ENCODE measurements around the gene TNIP2. TPM values are rescaled to one million over a fixed set of nuclear protein-coding genes. Genes with fewer than 3 reads are reported as not detected.

Gene TNIP2
- total and polyA plus RNA-seq, 11 donors: 12.6 to 94.5 (median 23.4) TPM

- TF ChIP-seq POLR2A (IDR thresholded peaks at IDR 0.05): no peak
- no peak for TF ChIP-seq CTCF (IDR thresholded peaks at IDR 0.05)
- ATAC-seq (no peak), DNase-seq (peak in 1 of 5 donors; percentile 4)
- intact Hi-C loops (cut with DNase I): no loop called here
- Histone ChIP-seq H3K36me3 (peaks cover 0 to 81% (median 59%) of the 10 kb centered on the region in 9 donors), H3K27ac (peak overlapping the region in 7 of 12 donors; percentile 6 to 88 (median 37)), H3K4me3 (no peak overlapping the region), H3K27me3 (no peaks in the 10 kb centered on the region), H3K4me1 (peaks cover 0 to 33% (median 8%) of the 10 kb centered on the region in 12 donors), H3K9me3 (no peaks in the 10 kb centered on the region)
- 93 to 98% (median 96%) methylated on average over 5 of the region's 5 CpGs for WGBS, 4 donors
These were observed 10.6 kb downstream of the TNIP2 start for GRCh38 chr4:2745516-2745915.

- H3K27ac ChIP-seq: peak overlapping the region in 1 of 12 donors; percentile 88
- peaks cover 0 to 78% (median 59%) of the 10 kb centered on the region in 9 donors for H3K36me3 ChIP-seq
- intact Hi-C loops (cut with DNase I): no loop called here
- no peak overlapping the region for H3K4me3 ChIP-seq
- no peaks in the 10 kb centered on the region for H3K27me3 ChIP-seq
- H3K9me3 ChIP-seq: no peaks in the 10 kb centered on the region
- WGBS, 4 donors: 93 to 97% (median 94%) methylated on average over 28 of the region's 28 CpGs
- TF ChIP-seq POLR2A (IDR thresholded peaks at IDR 0.05): no peak
- TF ChIP-seq CTCF (IDR thresholded peaks at IDR 0.05): no peak
- H3K4me1 ChIP-seq: peaks cover 0 to 33% (median 5%) of the 10 kb centered on the region in 12 donors
- DNase-seq: peak in 1 of 5 donors; percentile 21
- no peak for ATAC-seq
These were observed 11.4 kb downstream of the TNIP2 start for GRCh38 chr4:2744576-2745270.

- Histone ChIP-seq H3K4me3 (no peak overlapping the region), H3K36me3 (peaks cover 0 to 72% (median 59%) of the 10 kb centered on the region in 9 donors), H3K4me1 (peaks cover 0 to 28% (median 5%) of the 10 kb centered on the region in 12 donors), H3K27ac (no peak overlapping the region), H3K27me3 (no peaks in the 10 kb centered on the region), H3K9me3 (no peaks in the 10 kb centered on the region)
- DNase-seq (peak in 1 of 5 donors; percentile 9), ATAC-seq (no peak)
- no peak for TF ChIP-seq CTCF (IDR thresholded peaks at IDR 0.05)
- TF ChIP-seq POLR2A (IDR thresholded peaks at IDR 0.05): no peak
- WGBS, 4 donors: 91 to 94% (median 93%) methylated on average over 20 to 21 of the region's 21 CpGs
- intact Hi-C loops (cut with DNase I): no loop called here
These were observed 12.4 kb downstream of the TNIP2 start for GRCh38 chr4:2743518-2744445.

Measured in heart left ventricle (tissue), 16 donors.